Activated T-cell treated with anti-CD3 and anti-CD28 coated beads, Interleukin-2, amount 50 U/mL, for 48 hours (primary cell): Measurements from ENCODE around the gene SYT7.
"Not testable (repeated sequence)": the region's sequence is repeated elsewhere in the genome, so short reads cannot be mapped to it uniquely, and the experiment has no call there.

Source experiments
- DNase-seq, 2 experiments: peaks; one replicate each; pipeline ENCODE4 v3.0.0-alpha.2; 2020

SYT7 gene

DNA sequence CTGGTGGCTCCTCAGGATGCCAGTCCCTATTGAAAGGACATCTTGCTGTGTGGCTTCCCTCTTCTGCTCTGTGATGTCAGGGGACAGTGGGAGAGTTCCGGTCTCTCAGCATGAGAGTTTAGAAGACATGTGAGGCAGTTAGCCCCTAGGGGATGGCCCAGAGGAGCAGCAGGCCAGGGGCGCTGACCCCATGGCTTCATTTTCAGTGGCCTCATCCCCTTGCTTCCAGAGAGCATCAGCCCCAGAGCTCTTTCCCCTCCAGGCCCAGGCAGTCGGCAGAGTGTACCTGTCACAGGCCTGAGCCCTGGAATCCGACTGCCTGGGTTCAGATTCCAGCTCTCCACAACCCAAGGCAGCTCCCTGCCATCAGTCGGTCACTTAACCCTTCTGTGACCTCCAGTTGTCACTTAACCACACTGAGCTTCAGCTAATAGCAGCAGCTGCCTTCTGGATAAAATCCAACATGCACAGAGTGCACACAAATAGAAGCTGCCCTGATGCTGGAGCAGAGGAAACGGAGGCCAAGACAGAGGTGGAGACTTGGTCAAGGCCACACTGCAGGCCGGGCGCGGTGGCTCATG lies 86.4 kb downstream of the SYT7 start:
- no peak for DNase-seq

DNA sequence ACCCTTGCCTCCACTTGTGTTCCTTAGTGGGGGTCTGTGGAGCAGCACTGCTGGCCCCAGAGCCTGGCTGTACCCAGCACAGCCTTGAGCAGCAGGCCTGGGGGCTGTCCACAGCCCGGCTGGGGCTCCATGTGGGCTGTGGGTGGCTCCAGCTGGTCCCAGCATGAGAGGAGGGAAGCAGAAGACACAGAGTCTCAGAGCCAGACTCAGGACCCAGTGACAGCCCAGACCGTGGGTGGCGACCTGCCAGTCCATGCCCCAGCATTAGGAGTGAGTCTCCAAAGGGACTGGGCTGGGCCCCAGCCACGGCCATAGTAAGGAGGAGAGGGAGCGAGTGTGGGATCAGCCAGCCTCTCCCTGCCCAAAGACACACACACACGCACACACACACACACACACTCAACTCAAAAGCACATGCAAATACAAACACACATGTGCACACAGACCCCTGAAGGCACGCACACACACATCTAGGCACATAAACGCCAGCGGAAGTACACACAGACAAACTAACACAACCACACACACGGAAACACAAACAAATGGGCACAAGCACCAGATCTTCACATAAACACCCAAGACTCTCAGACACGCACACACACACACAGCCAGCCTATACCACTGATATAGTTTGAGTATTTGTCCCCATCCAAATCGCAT lies 89.0 kb downstream of the SYT7 start:
- DNase-seq: no peak

DNA sequence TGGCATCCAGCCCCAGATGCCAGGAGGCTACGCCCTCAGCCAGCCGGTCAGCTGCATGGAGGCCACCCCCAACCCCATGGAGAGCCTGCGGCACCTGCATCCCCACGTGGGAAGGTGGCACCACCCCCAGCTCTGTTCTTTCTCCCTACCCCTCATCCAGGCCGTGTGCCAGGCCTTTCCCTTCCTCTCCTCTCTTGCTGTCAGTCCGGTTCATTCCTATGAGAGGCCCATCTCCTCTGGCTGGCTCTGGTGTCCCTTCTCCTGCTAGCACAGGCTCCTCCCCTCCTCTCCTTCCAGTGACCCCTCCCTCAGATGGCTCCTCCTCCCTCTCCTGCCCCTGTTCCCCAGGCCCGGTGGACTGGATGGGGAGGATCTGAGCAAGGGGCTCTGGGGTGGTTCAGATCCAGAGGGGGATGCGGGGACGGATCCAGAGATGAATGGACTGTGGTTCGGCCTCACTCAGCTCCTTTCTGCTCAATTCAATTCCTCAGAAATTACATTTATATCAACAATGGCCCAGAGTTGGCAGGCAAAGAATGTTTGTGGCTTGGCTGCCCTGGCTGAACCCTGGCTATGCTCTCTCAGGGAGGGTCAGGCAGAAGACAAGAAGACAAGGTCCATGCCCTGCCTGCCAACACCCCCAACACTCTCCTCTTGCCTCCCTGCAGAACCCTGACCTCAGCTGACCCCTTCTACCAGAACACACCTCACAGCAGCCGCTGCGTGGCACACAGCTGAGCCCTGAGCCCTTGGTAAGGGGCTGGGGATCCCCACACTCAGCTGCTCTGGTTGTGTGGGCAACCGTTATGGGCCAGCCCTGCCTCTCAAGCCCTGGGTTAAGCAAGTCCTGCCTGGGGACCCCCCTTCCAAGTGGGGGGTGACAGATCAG lies 90.8 kb downstream of the SYT7 start:
- DNase-seq: no peak

DNA sequence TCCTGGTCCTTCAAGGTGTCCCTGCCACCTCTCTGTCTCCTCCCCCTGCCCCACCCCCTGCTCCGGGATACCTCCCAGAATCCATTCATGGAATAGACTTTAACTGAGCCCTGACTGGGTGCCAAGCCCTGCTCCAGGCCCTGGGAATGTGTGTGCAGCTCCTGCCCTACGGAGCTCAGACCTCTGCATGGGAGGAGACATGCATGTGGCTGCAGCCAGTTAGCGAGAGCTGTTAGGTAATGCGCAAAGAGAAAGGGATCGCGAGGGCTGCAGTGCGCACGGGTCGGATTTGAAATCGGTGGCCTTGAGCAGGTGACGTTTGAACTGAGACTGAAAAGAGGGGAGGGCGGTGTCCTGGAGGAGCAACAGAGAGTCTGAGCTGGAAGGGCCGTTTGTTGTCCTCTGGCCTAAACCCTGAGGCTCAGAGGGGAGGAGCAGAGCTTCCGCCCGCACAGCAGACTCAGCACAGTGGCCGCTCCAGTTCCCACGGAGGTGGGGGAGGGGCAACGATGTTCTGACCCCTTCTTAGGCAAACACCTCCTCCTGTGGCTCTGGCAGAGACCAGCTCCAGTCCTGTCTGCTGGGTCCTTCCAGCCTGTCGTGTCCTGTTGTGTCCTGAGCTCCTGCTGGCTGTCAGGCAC lies 92.1 kb downstream of the SYT7 start:
- DNase-seq: no peak

DNA sequence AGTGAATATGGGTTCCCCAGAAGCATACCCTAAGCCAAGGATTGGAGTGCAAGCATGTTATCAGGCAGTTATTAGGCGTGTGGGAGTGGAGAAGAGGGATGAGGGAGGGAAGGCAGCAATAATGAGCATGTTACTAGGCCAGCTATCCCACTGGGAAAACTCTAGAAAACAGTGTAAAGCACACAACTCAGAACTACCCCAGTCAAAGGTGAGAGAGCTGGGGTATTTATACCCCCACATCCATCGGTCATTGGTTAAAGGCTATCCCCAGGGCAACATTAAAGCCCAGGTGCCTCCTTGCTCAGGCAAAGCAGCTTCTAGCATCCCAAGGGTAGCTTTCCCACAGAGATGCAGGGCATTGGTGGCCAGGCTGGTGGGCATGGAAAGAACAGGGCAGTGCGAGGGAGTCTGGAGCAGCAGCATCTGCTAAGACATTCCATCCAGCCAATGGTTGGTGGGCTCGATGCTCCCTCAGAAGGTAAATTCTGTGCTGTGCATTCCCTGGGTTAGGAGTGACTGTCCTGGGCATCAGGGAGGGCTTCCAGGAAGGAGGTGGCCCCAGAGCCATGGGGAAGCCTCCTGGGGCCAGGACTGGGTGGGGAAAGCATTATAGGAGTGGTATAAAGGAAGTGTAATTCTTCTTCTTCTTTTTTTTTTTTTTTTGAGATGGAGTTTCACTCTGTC lies 93.4 kb downstream of the SYT7 start:
- no peak for DNase-seq

DNA sequence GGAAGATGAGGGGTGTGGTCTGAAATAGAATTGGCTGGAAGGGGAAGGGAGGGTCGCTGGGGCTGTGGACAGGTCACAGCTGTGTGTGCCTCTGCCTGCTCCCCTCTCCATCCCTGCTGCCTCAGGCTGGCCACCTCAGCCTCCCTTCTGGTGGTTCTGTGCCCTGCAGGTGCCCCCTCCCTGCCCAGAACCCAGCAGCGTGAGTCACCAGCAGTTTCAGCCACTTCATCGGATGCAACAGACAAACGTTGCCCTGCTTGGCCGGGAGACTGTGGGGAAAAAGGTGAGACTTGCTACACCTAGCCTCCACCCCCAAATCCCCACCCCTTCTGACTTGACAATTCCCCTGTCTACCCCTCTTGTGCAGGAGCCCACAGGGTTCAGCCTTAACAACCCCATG lies 94.1 kb downstream of the SYT7 start:
- no peak for DNase-seq

DNA sequence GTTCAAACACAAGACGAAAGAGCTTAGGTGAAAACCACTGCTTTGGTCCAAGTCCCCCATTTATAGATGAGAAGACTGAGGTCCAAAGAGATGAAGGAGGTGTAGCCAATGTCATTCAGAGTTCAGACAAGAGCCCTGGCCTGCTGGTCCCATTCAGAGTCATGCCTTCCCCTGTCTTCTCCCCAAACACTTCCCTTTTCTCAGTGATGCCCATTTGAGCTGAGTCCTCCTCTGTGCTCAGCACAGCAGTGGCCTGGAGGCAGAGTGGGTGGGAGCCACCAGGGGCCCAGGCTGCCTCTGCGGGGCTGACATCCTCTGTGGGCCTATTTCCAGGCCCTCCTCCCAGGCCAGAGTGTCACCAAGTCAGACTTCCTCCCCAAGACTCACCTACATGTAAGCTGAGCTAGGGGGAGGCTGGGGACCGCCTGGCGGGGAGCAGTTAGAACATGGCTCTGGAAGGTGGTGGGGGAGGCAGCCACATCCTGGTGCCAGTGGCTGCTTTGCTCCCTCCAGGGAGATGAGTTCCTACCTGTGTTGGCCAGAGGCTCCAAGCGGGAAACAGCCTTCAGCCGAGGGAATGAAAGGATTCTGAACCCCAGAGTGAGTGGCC lies 94.8 kb downstream of the SYT7 start:
- DNase-seq: no peak

DNA sequence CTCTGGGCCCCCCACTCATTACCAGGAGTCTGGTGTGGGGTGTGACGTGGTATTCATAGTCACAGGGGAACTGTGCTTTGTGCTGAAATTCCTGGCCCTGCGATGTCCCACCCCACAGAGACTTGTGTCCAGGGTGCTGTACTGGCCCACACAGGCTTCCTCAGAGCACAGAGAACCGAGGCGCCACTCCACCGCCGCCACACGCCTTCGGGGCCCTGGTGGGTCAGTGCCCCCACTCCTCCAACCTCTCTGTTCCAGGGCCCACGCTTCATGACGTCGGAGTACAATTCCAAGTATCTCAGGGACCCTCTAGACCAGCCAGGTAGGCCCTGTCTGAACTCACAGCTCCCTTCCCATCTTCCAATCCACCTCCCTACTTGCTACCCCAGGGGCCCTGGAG lies 95.8 kb downstream of the SYT7 start:
- DNase-seq: no peak

DNA sequence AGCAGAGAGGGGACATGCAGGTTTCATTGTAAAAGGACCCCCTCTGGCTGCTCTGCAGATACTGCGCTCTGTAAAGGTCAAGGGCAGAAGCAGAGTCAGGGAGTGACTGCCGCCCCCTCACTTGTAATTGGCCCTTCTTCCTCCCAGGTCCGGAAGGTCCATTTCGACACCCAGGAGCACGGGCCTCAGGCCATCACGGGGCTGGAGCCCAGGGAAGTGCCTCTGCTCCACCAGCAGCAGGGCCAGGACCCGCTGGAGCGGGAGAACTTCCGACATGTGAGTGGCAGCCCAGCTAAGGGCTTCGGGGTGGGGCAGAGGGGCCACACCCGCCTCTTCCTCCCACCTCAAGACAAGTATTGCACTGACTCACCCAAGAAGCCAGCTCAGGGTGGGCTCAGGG lies 96.3 kb downstream of the SYT7 start:
- no peak for DNase-seq

DNA sequence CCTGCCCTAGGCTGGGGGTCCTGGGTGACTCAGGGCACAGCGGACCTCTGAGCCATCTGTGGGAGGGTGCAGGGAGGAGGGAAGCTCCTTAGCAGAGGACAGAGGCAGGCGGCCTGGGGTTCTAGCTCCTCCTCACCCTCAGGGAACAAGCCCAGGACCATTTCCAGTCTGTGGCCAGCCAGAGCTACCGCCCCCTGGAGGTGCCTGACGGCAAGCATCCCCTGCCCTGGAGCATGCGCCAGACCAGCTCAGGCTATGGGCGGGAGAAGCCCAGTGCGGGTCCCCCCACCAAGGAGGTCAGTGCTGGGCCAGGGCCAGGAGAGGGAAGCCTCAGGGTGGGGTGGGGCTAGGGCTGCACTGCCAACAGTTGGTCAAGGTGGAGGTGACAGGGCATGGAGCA lies 98.4 kb downstream of the SYT7 start:
- peak; percentile 61 to 63 for DNase-seq

DNA sequence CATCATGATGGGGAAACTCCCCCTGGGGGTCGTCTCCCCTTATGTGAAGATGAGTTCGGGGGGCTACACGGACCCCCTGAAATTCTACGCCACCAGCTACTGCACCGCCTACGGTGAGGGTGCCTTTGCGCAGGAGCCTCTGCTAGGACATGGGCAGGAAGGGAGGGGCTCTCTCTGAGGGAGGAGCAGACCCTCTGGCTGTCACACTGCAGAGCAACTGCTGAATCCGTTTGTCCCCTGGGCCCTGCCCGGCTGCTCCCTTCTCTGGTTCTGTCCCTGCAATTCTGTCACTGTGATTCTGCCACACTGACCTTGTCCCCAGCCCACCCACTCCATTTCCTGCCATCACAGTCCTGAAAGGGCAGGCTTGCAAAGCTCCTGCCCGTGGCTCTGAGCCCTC lies 99.1 kb downstream of the SYT7 start:
- DNase-seq: no peak

DNA sequence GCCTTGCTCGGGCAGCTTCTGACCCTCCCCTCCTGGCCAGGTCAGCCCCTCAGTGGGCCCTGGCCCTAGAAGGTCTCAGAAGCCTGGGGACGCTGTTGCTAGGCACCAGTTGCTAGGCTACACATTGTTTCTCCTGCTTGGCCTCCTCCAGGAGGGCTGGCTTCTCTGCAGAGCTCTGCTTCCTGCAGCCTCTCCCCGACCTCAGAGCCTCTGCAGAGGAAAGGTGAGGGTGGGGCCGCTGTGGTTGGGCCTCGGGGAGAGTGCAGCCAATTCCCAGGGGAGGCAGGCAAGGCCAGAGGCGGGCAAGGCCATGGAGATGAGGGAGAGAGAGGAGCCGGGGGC lies 99.9 kb downstream of the SYT7 start:
- DNase-seq: no peak

DNA sequence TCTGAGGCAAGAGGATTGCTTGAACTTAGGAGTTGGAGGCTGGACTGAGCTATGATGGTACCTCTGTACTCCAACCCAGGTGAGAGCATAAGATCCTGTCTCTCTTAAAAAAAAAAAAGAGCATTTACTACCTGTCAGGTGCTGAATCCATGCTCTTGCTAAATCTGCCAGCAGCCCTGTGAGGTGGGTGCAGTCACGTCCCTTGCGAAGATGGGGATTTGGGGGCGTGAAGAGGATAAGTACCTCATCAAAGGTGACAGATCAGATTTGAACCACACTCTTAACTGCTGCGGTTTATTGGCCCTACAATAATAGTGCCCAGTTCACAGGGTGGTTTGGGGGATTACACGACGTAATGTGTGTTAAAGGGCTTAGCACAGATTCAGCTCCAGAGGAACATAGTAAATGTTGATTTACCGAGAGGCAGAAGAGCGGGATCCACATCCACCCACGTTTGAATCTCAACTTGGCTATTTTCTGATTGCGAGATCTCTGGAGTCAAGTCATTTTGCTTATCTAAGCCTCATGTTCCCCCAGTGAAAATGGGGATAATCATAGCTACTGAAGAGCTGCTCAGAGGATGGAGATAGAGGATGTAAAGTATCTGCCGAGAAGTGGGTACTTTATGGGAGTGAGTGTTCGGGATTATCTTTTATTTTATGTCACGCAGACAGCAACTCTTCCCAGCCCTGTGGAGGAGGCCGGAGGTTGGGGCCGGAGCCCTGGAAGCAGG lies 100.4 kb downstream of the SYT7 start:
- DNase-seq: no peak

DNA sequence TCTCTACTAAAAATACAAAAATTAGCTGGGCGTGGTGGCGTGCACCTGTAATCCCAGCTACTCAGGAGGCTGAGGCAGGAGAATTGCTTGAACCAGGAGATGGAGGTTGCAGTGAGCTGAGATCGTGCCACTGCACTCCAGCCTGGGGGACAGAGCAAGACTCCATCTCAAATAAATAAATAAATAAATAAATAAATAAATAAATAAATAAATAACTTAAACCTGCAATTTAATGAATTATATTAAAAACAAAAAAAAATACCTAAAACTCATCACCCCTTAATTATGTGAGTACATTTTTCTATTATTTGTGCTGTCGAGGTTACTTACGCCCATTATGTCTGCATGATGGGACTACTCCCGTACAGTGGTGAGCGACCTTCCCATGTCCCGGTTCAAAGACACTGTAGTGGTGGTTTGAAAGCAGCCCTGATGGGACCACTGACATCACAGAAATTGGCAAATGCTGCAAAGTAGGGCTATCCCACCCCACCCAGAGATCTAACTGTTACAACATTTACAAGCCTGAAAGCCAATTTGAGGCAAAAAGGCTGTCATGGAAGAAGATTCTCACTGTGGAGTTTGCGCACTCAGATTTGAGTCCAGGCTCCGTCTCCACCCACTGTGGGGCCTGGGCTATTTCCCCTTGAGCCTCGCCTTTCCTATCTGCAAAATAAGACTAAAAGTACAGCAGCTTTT lies 101.4 kb downstream of the SYT7 start:
- DNase-seq: not testable (repeated sequence)

DNA sequence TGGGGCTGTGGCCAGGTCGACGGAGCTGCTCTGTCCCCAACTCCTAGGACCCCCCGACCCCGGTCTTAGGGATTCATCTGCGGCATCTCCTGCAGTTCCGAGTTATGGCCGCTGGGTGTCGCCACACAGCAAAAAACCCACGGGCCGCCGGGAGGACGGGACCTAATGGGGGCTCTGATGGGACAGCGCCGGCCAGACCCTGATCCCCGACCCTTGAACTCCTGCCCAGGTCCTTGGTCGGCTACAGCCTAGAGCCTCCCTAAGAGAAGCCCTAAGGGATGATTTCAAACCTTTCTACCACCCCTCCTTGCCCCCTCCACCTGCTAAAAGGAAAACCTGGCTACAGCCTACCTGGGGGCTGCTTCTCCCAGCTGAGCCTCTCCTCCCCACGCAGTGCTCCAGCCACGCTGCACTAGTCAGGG lies 103.1 kb downstream of the SYT7 start:
- peak; percentile 72 to 74 for DNase-seq

DNA sequence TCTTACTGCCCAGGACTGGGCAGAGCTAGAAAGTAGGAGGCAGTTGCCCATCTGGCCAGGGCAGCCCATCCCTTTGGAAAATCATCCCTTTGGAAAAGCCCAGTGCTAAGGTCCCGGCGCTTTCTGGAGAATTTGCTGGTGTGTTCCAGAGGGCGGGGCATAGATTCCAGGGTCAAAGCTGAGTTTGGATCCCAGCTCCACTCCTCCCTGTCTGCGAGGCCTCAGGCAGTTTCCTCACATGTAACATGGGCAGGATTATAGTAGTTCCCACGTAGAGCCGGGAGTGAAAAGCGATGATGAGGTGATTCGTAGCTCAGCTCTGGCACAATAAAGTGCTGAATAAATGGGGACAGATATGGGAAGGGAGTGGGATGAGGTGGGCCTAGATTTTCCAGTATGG lies 103.8 kb downstream of the SYT7 start:
- no peak for DNase-seq

DNA sequence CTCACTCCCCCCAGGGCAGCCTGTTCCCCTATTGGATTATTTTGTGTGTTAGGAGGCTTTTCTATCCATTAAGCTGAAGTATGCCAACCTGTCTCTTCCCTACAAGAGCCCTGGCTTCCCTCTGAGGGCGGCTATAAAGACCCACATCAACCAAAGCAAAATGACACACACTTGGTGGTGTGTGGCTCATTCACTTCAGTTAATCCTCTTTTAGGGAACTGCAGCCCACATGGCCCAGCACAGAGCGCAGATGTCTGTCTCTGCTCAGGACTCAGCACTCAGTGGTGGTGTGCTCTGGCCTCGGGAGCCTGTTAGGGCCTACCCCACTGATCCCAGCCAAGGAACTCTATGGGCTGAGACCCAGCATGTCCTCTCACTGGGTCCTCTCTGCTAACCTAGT lies 104.5 kb downstream of the SYT7 start:
- DNase-seq: no peak

DNA sequence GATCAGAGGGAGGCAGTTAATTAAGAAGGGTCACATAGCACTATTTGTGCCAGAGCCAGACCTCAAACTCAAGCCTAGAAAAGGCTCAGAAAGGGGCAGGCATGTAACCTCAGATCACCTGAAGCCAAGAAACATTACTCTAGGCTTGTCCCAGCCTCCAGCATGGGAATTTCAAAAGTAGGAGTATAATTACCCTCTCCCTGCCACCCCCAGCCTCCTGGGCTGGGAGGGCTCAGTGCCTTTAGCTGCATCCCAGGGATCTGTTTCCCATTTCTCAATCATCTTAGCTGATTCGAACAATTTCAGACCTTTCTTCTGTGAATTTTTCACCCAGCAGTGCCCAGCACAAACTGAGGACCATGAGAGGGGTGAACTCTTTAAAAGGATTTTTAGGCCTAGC lies 105.4 kb downstream of the SYT7 start:
- DNase-seq: no peak

DNA sequence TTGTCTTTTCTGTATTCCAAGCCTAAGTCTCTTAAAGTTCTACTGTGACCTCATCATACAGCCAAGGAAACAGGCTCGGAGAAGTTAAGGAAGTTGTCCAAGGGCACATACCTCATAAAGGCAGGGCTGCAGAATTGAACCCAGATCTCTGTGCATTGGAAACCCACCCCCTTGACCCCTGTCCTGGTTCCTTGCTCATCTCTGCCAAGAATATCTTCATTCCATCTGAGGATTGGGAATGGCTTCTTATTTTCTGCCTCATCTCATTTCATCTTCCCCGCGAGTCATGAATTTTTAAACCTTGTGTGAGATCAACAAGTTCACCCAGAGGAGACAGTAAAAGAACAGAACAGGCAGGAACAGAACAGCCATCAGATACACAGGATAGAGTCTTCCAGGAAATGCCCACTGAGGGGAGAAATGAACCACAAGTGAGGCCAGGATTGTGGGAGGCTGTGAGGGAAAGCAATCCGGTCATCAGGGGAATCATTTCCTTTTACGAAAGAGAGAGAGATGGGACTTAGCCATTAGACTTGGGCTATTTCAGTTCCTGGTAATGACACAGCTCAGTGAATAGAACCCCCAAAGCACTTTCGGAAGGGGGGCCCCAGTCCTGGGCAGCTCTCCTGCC lies 106.7 kb downstream of the SYT7 start:
- DNase-seq: no peak

DNA sequence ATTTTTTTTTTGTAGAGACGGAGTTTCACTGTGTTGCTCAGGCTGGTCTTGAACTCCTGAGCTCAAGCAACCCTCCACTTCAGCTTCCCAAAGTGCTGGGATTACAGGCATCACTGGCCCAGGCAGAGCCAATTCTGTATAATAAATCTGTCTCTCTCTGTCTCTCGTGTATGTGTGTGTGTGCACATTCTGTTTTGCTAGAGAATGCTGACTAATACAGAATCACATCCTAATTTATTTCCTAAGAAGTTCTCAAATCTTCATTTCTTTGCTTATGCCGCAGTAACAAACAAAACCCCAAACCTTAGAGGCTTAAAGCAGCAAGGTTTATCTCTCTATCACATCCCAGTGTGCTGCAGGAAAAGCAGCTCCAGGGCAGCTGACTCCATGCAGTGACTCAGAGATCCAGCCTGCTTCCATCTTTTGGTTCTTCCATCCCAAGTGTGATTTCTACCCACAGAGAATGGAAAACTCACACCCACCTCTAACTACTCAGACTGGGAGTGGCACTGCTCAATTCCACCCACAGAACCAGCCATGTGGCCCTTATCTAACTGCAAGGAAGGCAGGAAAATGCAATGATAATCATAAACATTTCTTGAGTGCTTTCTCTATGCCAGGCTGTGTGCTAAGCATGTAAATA lies 107.4 kb downstream of the SYT7 start:
- no peak for DNase-seq
